NCI-H2171 treated with DMSO at 0.1 percent for 48 hours (cell line): ENCODE results near the gene ASB4.
A peak's percentile ranks its signal among the peaks of the same experiment; 100 is the strongest.

Experiments
- DNase-seq: peaks from one replicate; lab custom pipeline; 2025; lab: John Stamatoyannopoulos, UW

Gene ASB4

GRCh38 chr7:95553939-95554338, 68.2 kb downstream of the ASB4 start:
- no peak for DNase-seq

GRCh38 chr7:95556777-95557176, 71.0 kb downstream of the ASB4 start:
- DNase-seq: no peak

- no peak for DNase-seq
Measured at GRCh38 chr7:95558864-95559263, 73.1 kb downstream of the ASB4 start.

GRCh38 chr7:95560674-95561073, 74.9 kb downstream of the ASB4 start:
- no peak for DNase-seq

- DNase-seq: no peak
Measured at GRCh38 chr7:95569720-95570119, 84.0 kb downstream of the ASB4 start.

- DNase-seq: peak; percentile 7
Measured at GRCh38 chr7:95577137-95577536, 91.4 kb downstream of the ASB4 start.

GRCh38 chr7:95578299-95578855, 92.6 kb downstream of the ASB4 start:
- DNase-seq: peak; percentile 96

GRCh38 chr7:95579318-95579717, 93.6 kb downstream of the ASB4 start:
- DNase-seq: no peak

- DNase-seq: no peak
Measured at GRCh38 chr7:95581467-95581866, 95.7 kb downstream of the ASB4 start.

- no peak for DNase-seq
Measured at GRCh38 chr7:95582578-95583293, 97.0 kb downstream of the ASB4 start.

- no peak for DNase-seq
Measured at GRCh38 chr7:95583834-95584621, 98.3 kb downstream of the ASB4 start.

GRCh38 chr7:95584769-95585425, 99.2 kb downstream of the ASB4 start:
- DNase-seq: no peak

GRCh38 chr7:95585426-95585789, 99.7 kb downstream of the ASB4 start:
- no peak for DNase-seq

- DNase-seq: no peak
Measured at GRCh38 chr7:95586951-95587301, 101.2 kb downstream of the ASB4 start.

- no peak for DNase-seq
Measured at GRCh38 chr7:95589031-95589430, 103.3 kb downstream of the ASB4 start.

- DNase-seq: no peak
Measured at GRCh38 chr7:95589766-95590165, 104.0 kb downstream of the ASB4 start.
